NCI-H146 treated with DMSO at 0.1 percent for 48 hours (cell line): ENCODE measurements around the gene PTPRU.

Experiments
- DNase-seq: peaks from one replicate; lab custom pipeline; 2025; ENCODE audit not compliant: unreplicated experiment; lab: John Stamatoyannopoulos, UW

The PTPRU gene

DNA sequence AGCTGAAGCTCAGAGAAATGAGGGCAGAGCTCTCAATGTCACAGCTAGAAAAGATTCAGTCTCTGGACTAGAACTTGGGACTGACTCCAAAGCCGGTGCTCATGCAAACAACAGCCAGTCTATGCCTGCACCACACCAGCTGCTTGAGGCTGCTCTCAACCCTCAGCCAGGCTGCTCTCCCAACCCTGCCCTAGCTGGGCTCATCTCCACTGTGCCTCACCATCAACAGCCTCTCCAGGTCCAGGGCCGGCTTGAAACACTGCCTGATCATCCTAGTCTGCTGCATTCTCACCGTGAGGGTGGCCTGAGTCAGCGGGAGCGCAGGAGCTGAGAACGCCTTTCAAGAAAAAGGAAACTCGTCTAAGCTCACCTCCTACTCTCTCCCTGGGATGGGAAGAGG, 94.5 kb downstream of the PTPRU start:
- no peak for DNase-seq

- no peak for DNase-seq
Measured at GRCh38 chr1:29331309-29331708, 95.0 kb downstream of the PTPRU start.

DNA sequence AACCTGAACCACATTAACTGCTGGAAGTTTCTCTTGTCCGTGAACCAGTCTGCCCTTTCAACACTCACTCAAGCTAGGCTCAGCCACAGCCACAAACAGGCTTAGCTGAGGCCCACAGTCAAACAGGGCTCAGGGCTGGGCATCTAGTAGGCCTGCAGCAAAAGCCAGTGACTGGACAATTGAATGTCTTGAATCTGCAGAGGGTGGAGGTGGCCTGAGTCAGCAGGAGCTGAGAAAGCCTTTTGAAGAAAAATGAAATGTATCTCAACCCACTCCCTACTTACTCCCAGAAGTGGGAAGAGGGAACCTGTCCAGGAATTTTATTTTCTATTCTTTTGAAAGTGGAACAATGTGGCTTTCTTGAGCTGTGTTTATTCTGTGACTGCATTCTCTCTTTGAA, 95.4 kb downstream of the PTPRU start:
- no peak for DNase-seq

DNA sequence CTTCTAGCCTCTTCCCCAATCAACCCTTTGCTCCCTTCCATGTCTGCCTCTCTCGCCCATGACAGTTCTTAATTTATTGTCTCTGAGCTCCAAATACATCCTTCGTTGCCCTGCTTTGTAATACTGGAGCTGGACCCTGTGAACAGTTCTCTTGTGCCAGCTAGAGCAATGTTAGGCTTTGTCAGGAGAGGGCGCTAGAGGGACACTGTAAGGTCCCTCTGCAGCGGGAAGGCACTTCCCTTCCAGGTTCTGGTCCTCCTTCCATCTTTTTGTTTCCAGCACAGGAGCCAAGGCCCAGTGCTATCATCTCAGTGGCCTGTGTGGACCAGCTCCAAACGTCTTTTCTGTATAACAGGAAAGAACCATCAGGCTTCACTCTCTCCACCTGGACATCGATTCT, 95.9 kb downstream of the PTPRU start:
- DNase-seq, result peak; percentile 8

DNA sequence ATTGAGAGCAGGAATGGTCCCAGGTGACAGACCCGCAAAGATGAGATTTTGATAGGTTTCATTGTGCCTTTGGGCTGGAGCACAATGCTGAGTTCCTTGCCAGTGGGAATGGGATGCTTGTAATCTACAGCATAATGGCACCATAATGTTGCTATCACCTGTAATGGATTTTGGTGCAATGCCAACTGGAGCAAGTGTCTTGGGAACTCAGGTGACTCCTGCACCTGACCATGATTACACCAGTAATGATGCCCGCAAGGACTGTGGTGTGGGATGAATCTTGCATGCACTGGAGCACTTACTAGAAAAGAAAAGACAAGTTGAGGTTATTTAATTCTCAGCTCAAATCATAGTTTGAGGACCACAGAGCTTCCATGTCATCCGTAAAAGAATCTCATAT, 96.7 kb downstream of the PTPRU start:
- peak; percentile 16 for DNase-seq

DNA sequence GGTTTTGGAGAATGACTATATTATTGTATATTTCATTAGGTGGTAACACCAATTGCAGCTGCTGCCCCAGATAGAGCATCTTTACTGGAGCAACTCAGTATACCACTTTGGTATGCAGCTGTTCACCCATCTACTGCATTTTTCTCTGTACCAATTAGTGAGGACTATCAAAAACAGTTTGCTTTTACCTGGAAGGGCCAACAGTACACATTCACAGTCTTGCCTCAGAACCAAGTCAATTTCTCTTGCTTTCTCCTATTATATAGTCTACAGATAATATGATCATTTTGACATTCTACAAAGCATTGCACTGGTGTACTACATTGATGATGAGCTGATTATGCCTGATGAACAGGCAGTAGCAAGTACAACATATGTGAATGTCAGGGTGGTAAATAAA, 99.3 kb downstream of the PTPRU start:
- no peak for DNase-seq

DNA sequence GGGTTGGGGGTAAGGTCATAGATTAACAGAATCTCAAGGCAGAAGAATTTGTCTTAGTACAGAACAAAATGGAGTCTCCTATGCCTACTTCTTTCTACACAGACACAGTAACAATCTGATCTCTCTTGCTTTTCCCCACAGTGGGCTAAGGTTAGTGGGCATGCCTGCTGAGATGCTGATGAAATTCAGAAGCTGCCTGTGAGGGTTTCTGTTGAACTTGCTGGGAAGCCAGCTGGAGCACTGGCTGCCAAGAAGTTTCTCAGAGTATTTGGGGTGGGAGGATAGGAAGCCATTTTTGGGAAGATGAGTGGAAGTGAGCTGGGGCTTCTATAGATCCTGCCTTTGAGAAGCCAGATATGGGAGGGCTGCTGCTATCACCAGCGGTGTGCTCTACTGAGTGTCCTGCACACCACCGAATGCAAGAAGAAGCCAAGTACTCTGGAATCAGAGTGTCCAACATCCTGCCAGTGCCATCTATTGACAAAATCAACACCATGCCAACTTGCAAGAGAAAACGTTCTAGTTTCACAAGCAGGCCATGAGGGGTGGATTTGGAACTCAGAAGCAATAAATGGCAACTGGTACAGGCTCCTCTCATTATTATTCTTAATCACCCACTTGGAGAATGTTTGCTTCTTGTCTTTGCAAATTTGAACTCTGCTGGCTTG, 102.7 kb downstream of the PTPRU start:
- no peak for DNase-seq

GRCh38 chr1:29341936-29342335, 105.6 kb downstream of the PTPRU start:
- no peak for DNase-seq

GRCh38 chr1:29342351-29342750, 106.0 kb downstream of the PTPRU start:
- no peak for DNase-seq

- no peak for DNase-seq
Measured at GRCh38 chr1:29342983-29343382, 106.7 kb downstream of the PTPRU start.

DNA sequence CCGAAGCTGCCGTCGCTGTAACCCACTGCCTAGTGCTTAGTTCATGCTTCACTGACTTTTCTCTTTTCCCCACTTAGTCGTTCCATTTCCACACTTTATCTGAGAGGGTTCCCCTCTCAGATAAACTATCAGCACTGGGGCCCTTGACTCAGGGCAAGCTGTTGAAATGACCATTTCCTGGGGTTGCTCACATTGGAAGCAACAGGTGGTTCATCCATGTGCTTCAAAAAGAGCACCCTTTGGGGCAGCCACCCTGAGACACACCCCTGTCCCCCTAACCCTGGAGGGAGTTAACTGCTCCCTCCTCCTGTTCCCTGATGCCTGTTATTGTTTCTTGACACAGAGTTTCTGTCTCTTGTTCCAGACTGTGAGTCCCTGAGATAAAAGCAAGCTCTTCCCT, 107.2 kb downstream of the PTPRU start:
- DNase-seq, result no peak

DNA sequence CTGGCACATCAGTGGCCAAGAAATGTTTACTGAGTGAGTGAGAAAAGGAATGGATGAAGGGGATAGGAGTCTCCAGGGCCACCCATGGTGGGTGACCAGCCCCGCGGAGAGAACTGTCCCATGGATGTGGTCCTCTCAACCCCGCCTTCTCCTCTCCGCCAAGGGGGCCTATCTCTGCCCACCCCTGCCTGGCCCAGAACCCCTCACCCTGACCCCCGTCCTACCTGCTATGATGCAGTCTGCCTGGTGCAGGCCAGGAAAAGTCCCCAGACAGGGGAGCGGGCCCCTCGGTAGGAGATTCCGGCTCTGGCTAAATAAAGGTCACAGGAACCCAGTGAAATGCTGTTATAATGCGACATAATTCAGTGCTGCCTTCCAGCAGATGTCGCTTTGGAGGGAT, 107.6 kb downstream of the PTPRU start:
- no peak for DNase-seq

GRCh38 chr1:29344336-29344735, 108.0 kb downstream of the PTPRU start:
- DNase-seq, result peak; percentile 34

DNA sequence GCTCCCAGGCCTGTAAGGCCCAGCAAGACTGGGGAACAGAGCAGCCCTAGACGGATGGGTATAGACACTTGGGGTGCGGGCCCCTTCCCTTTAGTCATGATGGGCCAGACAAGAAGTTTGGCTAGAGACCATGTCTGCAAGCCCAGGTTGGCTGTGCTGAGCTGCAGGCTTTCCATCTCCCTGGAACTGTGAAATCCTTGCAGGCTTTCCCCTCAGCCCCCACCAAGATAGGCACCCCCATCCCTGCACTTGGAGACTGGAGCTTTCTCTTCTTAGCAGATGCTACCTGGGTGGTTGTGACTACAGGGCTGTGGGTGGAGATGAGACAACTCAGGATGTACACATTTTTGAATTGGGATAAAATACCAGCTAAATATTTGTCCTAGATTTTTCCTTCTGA, 110.3 kb downstream of the PTPRU start:
- DNase-seq, result no peak

GRCh38 chr1:29349871-29350491, 113.7 kb downstream of the PTPRU start:
- no peak for DNase-seq

DNA sequence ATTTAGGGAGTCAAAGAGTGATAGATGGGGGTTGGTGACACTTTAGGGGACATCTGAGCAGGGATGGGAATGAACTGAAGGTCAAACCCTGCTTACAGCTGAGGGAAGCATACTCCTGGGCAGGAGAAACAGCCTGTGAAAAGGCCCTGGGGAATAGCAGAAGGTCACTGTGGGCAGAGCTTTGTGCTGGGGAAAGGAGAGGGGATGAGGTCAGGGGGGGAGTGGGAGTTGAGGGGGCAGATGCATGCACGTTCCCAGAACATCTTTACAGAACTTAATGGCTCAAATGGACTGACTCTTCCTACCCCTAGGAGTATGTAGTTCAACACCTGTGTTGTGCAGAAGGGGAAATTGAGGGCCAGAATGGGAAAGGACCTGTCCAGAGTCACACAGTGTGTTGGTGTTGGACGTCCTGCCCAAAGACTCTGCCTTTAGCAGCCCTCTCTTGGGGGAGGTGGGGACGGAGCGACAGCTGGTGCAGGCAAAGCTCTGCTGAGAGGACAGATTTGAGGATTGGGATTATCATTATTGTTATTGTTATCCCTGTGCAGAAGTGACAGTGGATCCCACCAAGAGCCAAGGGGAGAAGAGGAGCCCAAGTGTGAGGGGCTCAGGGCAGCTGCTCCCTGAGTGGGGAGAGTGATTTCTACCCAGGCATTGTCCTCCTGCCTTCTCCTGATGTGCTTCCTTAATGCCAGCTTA, 116.5 kb downstream of the PTPRU start:
- DNase-seq, result no peak

GRCh38 chr1:29354511-29355098, 118.3 kb downstream of the PTPRU start:
- DNase-seq, result no peak

DNA sequence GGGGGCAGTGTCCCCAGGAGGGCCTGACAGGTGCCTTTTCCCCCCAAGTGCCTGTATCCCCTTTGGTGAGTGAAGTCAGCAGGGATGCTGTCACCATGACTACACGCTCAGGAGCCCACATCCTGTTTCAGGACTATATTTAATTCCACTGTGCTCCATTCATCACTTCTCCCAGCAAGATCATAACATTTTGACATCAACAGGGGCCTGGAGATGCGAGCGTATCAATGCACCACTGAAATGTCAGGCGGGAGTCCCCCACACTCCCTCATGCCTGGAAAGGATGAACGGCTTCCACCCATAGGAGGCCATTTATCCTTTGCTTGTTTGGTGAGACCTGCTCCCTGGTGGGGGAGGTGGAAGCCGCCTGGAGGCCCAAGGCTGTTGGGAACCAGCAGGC, 119.1 kb downstream of the PTPRU start:
- DNase-seq, result no peak

DNA sequence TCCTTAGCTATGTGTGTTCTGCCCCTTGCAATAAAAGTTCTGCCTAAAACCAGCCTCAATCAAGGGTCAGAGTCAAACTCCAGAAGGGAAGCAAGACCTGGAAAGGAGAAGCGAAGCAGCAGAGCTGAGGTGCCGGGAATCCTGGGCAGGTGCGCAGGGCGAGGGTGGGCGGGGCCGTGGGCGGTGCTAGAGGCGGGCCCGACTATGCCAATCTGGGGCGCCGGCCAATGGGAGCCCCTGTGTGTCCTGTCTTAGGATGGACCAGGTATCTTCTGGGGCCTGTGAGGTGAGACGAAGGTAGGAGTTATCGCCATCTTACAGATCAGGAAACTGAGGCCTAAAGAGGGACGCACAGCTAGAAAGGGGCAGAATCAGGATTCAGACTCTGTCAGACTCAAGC, 120.3 kb downstream of the PTPRU start:
- no peak for DNase-seq

- DNase-seq, result no peak
Measured at GRCh38 chr1:29357452-29357851, 121.1 kb downstream of the PTPRU start.

GRCh38 chr1:29358183-29358582, 121.9 kb downstream of the PTPRU start:
- DNase-seq, result no peak

GRCh38 chr1:29360768-29361167, 124.4 kb downstream of the PTPRU start:
- no peak for DNase-seq
